Kidney (tissue), 14 donors: ENCODE results near the gene CFDP1. TPM values are rescaled to one million over a fixed set of nuclear protein-coding genes. Genes with fewer than 3 reads are reported as not detected.

Experiments
- DNase-seq, 5 donors: peaks; one replicate each; pipeline ENCODE4 v3.0.0-alpha.2; 2013 to 2020
- FAIRE-seq: peaks from 2 replicates; lab custom pipeline; 2012; peaks lifted over from hg19 to GRCh38; lab: Jason Lieb, UNC
- H3K27ac ChIP-seq, 2 donors: one replicate each; pipeline ENCODE4 v1.7.0; 2013; ENCODE audit warnings: low read depth in 2 of 2, low read length in 2 of 2, inconsistent platforms in 1 of 2
- H3K27me3 ChIP-seq: one replicate; pipeline ENCODE4 v1.7.1; 2013; ENCODE audit warnings: low read length, inconsistent platforms; ENCODE audit not compliant: control insufficient read depth, insufficient read depth
- H3K36me3 ChIP-seq, 3 donors: one replicate each; pipeline versions ENCODE4 v1.7.0 to v1.7.1; 2013; ENCODE audit warnings: low read length in 3 of 3, control low read depth in 1 of 3, inconsistent platforms in 1 of 3; ENCODE audit not compliant: insufficient read depth in 3 of 3, control insufficient read depth in 2 of 3
- H3K4me1 ChIP-seq, 3 donors: one replicate each; pipeline versions ENCODE4 v1.7.0 to v1.7.1; 2013; ENCODE audit warnings: low read length in 3 of 3, inconsistent platforms in 1 of 3, low read depth in 1 of 3; ENCODE audit not compliant: control insufficient read depth in 2 of 3, insufficient read depth in 2 of 3
- H3K4me3 ChIP-seq, 3 donors: one replicate each; pipeline versions ENCODE4 v1.7.0 to v1.8.1; 2013; ENCODE audit warnings: low read length in 3 of 3, control low read depth in 1 of 3, inconsistent platforms in 1 of 3
- H3K9ac ChIP-seq, 3 donors: one replicate each; pipeline versions ENCODE4 v1.7.0 to v1.7.1; 2013; ENCODE audit warnings: low read length in 3 of 3, control low read depth in 1 of 3, inconsistent platforms in 1 of 3
- H3K9me3 ChIP-seq, 3 donors: one replicate each; pipeline versions ENCODE4 v1.7.0 to v1.7.1; 2013; ENCODE audit warnings: low read length in 3 of 3, control low read depth in 1 of 3, inconsistent platforms in 1 of 3; ENCODE audit not compliant: control insufficient read depth in 2 of 3, insufficient read depth in 1 of 3
- intact Hi-C: fragments of 100-400 bp; cut with DNase I; formaldehyde crosslinking; loops from one replicate; pipeline ENCODE4 v1.11.1; 2022
- polyA plus RNA-seq: library from polyadenylated mRNA; stranded (reverse); fragments of 350-450 nt; fragmentation: Illumina TruSeq; extraction: RNeasy Lipid Tissue Mini Kit (QIAGEN cat#74804); gene quantifications from one replicate; pipeline ENCODE4 v1.2.3, GENCODE V29; 2014; ENCODE audit warnings: low read depth, low replicate concordance; ENCODE audit not compliant: insufficient read depth
- total RNA-seq: library from RNA; stranded (reverse); fragmentation: NEBNext Ultra II Directional; extraction: Animal tissue kit (Norgen Biotek cat#: 25700); gene quantifications from one replicate; pipeline ENCODE4 v1.2.1, GENCODE V29; 2021
- TF ChIP-seq, protein P1 (sequence below): IDR thresholded peaks from 3 replicates; pipeline ENCODE4 v1.5.1; 2012; ENCODE audit warnings: mild to moderate bottlenecking, moderate library complexity, borderline replicate concordance; ENCODE audit not compliant: insufficient read depth; ENCODE audit errors: extremely low read depth
- donor health status: control.
- donor health status: control.
- donor health status: control.
- donor health status: control.
- donor health status: control.
- donor health status: DM: yes; HTN: yes; CAD: no.
- donor health status: Normal renal cell carcinoma (clear cell type).

Gene CFDP1
- total and polyA plus RNA-seq, 2 donors from 2014 or later: 53.5 to 148 TPM

DNA sequence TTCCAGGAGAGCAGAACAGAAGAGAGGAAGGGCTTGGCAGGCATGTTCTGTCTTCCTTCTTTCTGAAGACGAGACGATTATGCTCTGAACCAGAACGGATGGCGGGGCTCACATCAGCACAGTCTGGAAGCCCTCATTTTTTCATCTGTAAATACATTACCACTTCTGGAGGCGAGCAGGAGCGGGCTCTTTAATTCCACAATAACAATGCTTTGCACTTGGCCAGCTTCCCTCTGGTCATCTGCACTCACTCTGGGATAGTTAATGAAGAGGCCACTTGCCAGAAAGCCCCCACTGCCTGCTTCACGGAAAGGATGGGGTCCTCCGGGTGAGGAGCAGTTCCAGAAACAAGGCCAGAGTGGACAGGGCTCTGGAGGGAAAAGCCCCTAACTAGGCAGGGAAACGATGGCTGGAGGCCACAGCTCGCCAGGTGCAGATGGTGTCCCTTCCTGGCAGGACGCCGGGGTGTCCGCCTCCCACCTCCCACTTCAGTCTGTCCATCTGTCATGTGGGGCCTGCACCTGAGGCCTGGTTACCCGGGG is 168.8 kb downstream of the CFDP1 start:
- TF ChIP-seq, protein P1, sequence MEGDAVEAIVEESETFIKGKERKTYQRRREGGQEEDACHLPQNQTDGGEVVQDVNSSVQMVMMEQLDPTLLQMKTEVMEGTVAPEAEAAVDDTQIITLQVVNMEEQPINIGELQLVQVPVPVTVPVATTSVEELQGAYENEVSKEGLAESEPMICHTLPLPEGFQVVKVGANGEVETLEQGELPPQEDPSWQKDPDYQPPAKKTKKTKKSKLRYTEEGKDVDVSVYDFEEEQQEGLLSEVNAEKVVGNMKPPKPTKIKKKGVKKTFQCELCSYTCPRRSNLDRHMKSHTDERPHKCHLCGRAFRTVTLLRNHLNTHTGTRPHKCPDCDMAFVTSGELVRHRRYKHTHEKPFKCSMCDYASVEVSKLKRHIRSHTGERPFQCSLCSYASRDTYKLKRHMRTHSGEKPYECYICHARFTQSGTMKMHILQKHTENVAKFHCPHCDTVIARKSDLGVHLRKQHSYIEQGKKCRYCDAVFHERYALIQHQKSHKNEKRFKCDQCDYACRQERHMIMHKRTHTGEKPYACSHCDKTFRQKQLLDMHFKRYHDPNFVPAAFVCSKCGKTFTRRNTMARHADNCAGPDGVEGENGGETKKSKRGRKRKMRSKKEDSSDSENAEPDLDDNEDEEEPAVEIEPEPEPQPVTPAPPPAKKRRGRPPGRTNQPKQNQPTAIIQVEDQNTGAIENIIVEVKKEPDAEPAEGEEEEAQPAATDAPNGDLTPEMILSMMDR: no peak
- H3K27ac ChIP-seq: peak overlapping the region; percentile 55 to 79
- FAIRE-seq: no peak
- H3K9me3 ChIP-seq: no peaks in the 10 kb centered on the region
- H3K4me1 ChIP-seq: peaks cover 0 to 41% (median 37%) of the 10 kb centered on the region in 3 donors
- intact Hi-C loops: no loop called here
- peak overlapping the region; percentile 27 to 95 (median 57) for H3K9ac ChIP-seq
- no peaks in the 10 kb centered on the region for H3K36me3 ChIP-seq
- no peaks in the 10 kb centered on the region for H3K27me3 ChIP-seq
- DNase-seq: peak in 3 of 5 donors; percentile 36 to 84 (median 78)
- H3K4me3 ChIP-seq: peak overlapping the region; percentile 47 to 84 (median 78)

DNA sequence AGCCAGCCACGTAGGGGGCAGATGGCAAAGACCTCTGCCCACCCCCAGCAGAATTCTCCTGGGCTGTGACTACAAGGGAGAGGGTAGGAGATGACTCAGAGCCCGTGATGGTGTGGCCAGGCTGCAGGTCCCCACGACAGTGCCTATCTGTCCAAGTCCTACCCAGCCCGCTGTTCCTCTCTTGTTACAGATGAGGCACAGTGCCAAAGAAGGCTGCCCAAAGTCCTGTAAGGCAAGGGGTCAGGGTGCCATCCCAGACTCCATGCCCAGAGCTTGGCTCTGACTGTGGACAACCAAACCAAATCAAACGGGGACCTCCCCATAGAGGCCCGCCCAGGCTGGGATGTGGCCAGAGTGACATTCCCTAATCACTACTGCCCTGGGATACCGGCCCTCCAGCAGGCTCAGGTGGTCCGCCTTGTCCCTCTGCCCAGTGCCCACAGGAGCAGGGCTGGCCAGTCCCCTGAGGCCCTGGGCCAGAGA is 169.3 kb downstream of the CFDP1 start:
- FAIRE-seq (no peak), DNase-seq (peak in 2 of 5 donors; percentile 50 to 68)
- peak overlapping the region in 1 of 3 donors; percentile 95 for H3K9ac ChIP-seq
- no peaks in the 10 kb centered on the region for H3K9me3 ChIP-seq
- H3K4me1 ChIP-seq: peaks cover 0 to 41% (median 40%) of the 10 kb centered on the region in 3 donors
- H3K36me3 ChIP-seq: no peaks in the 10 kb centered on the region
- peak overlapping the region; percentile 47 to 84 (median 78) for H3K4me3 ChIP-seq
- TF ChIP-seq, protein P1: no peak
- peak overlapping the region; percentile 55 to 79 for H3K27ac ChIP-seq
- intact Hi-C loops: no loop called here
- no peaks in the 10 kb centered on the region for H3K27me3 ChIP-seq

DNA sequence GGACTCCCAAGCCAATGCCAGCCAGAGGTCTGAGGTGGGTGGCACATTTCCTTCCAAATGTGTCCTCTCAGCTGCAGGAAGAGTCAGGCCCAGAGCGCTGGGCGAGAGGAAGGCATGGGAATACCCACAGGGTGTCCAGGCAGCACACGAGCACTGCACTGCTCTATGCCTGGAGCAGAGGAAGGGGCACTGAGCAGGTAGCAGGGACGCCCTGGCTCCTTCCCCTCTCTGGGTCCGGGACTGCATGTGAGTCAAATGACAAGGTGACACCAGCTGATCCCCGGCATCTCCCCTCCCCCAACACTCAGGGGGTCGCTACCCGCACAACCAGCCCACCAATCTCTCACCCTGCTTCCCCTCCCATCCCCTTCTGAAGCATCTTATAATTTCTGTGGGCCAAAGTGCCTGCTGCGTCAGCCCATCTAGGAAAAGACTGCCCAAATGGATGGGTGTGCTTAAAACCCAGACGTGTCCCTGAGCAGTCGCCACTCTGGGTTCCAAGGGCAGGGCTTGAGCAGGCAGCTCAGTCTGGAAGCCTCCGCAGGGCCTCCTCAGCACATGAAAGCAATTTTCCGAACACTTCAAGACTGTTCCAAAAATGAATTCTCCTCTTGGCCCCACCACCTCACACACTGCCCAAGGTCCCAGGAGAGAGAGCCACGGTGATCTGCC is 169.9 kb downstream of the CFDP1 start:
- Histone ChIP-seq H3K4me1 (peaks cover 0 to 46% (median 44%) of the 10 kb centered on the region in 3 donors), H3K27me3 (no peaks in the 10 kb centered on the region), H3K27ac (peak overlapping the region; percentile 55 to 79), H3K36me3 (no peaks in the 10 kb centered on the region), H3K4me3 (peak overlapping the region in 1 of 3 donors; percentile 84), H3K9ac (peak overlapping the region in 1 of 3 donors; percentile 95), H3K9me3 (no peaks in the 10 kb centered on the region)
- intact Hi-C loops: no loop called here
- FAIRE-seq (no peak), DNase-seq (peak in 1 of 5 donors; percentile 47)
- TF ChIP-seq, protein P1: no peak
